HG03521 (cell line): ENCODE results near the gene B4GAT1.

Experiments used
- ATAC-seq: cut with Tn5 transposase; IDR thresholded peaks from one replicate; pipeline ENCODE4 v1.9.1; 2021; ENCODE audit warnings: mild to moderate bottlenecking, moderate library complexity; ENCODE audit not compliant: unreplicated experiment

The B4GAT1 gene

GRCh38 chr11:66338276-66339161 lies 8.9 kb downstream of the B4GAT1 start:
- no peak for ATAC-seq

GRCh38 chr11:66337103-66337899 lies 10.1 kb downstream of the B4GAT1 start:
- ATAC-seq: no peak

GRCh38 chr11:66336234-66337102 lies 11.0 kb downstream of the B4GAT1 start, which contains the start of gene RIN1:
TSS of gene RIN1 (minus strand) at chr11:66336434. CDS start at chr11:66336402, 32 bp downstream.
- ATAC-seq: peak; percentile 55

GRCh38 chr11:66335531-66336233 lies 11.7 kb downstream of the B4GAT1 start:
- ATAC-seq: no peak

- no peak for ATAC-seq
Observed at GRCh38 chr11:66334605-66335442, 12.6 kb downstream of the B4GAT1 start.

- ATAC-seq: no peak
Observed at GRCh38 chr11:66333896-66334604, 13.4 kb downstream of the B4GAT1 start.

- ATAC-seq: no peak
Observed at GRCh38 chr11:66333220-66333877, 14.1 kb downstream of the B4GAT1 start.

- no peak for ATAC-seq
Observed at GRCh38 chr11:66332371-66333219, 14.8 kb downstream of the B4GAT1 start.

GRCh38 chr11:66331542-66332370 lies 15.7 kb downstream of the B4GAT1 start:
- no peak for ATAC-seq

- no peak for ATAC-seq
Observed at GRCh38 chr11:66330931-66331330, 16.5 kb downstream of the B4GAT1 start.

- no peak for ATAC-seq
Observed at GRCh38 chr11:66329165-66329673, 18.2 kb downstream of the B4GAT1 start.

- ATAC-seq: no peak
Observed at GRCh38 chr11:66328302-66329144, 18.9 kb downstream of the B4GAT1 start.

GRCh38 chr11:66328031-66328301 lies 19.5 kb downstream of the B4GAT1 start:
- ATAC-seq: no peak

- ATAC-seq: no peak
Observed at GRCh38 chr11:66327171-66328030, 20.0 kb downstream of the B4GAT1 start.
